Sigmoid colon (tissue), 7 donors: ENCODE measurements around the gene NRXN2. TPM values are rescaled to one million over a fixed set of nuclear protein-coding genes. Genes with fewer than 3 reads are reported as not detected.

Experiments used
- DNase-seq: peaks from one replicate; pipeline ENCODE4 v3.0.0-alpha.2; 2019
- H3K27ac ChIP-seq, 4 donors: fragments of 200-600 bp; sonication (generic); one replicate each; pipeline ENCODE4 v1.5.1; 2016 to 2019; ENCODE audit warnings: mild to moderate bottlenecking in 1 of 4
- H3K27me3 ChIP-seq, 3 donors: fragments of 200-600 bp; sonication (generic); one replicate each; pipeline ENCODE4 v1.5.1; 2019; ENCODE audit warnings: mild to moderate bottlenecking in 1 of 3
- H3K36me3 ChIP-seq, 4 donors: fragments of 200-600 bp; sonication (generic); one replicate each; pipeline ENCODE4 v1.5.1; 2016 to 2019
- H3K4me1 ChIP-seq, 4 donors: fragments of 200-600 bp; sonication (generic); one replicate each; pipeline ENCODE4 v1.5.1; 2017 to 2019
- H3K4me3 ChIP-seq, 4 donors: fragments of 200-600 bp; sonication (generic); one replicate each; pipeline ENCODE4 v1.5.1; 2017 to 2019; ENCODE audit warnings: mild to moderate bottlenecking in 2 of 4, moderate library complexity in 1 of 4
- H3K9me3 ChIP-seq, 4 donors: fragments of 200-600 bp in 3 of 4; sonication (generic) in 3 of 4; one replicate each; pipeline versions ENCODE4 v1.5.1 to v1.6.1; 2013 to 2019
- EP300 ChIP-seq, 4 donors: sonication (generic); formaldehyde crosslinking; IDR thresholded peaks; one replicate each; pipeline ENCODE4 v1.6.1; 2017; ENCODE audit warnings: antibody characterized with exemption in 4 of 4
- POLR2A ChIP-seq, 2 donors: fragments of 450-650 bp; IDR thresholded peaks; one replicate each; pipeline ENCODE4 v1.6.1; 2016; ENCODE audit warnings: antibody characterized with exemption in 2 of 2, mild to moderate bottlenecking in 2 of 2, moderate library complexity in 2 of 2
- POLR2AphosphoS5 ChIP-seq, 4 donors: sonication (generic); formaldehyde crosslinking; IDR thresholded peaks; one replicate each; pipeline ENCODE4 v1.6.1; 2017; ENCODE audit warnings: antibody characterized with exemption in 4 of 4
- WGBS, 2 donors: extraction: QIAGEN DNeasy Blood & Tissue Kit; methylation state at CpG; one replicate each; pipeline ENCODE4 v1.1.7; 2013; 5-methylcytosine and 5-hydroxymethylcytosine counted together
- intact Hi-C: fragments of 100-400 bp; cut with DNase I; formaldehyde crosslinking; loops from one replicate; pipeline ENCODE4 v1.15.1; 2023
- polyA plus RNA-seq, 3 donors: library from polyadenylated mRNA; stranded (reverse); fragments of 200-250 nt; gene quantifications; one replicate each; pipeline ENCODE4 v1.2.3, GENCODE V29; 2013
- total RNA-seq, 4 donors: library from RNA; depleted of rRNA; stranded (reverse); fragments of >200 nt; gene quantifications; one replicate each; pipeline ENCODE4 v1.1.0, GENCODE V29; 2016
- TF ChIP-seq, protein P1 (sequence below), 4 experiments: fragments of 450-650 bp in 3 of 4; fragments of 200-600 bp in 1 of 4; IDR thresholded peaks; one replicate each; pipeline ENCODE4 v1.5.1; 2016 to 2019; ENCODE audit warnings: antibody characterized with exemption in 4 of 4, mild to moderate bottlenecking in 3 of 4, moderate library complexity in 2 of 4
- donor health status: healthy with polysubstance abuse.
- donor health status: Bipolar disorder and iron deficiency.
- donor health status: healthy.

The NRXN2 gene
- total and polyA plus RNA-seq, 7 donors = 0.23 to 20.5 (median 6.8) TPM

DNA sequence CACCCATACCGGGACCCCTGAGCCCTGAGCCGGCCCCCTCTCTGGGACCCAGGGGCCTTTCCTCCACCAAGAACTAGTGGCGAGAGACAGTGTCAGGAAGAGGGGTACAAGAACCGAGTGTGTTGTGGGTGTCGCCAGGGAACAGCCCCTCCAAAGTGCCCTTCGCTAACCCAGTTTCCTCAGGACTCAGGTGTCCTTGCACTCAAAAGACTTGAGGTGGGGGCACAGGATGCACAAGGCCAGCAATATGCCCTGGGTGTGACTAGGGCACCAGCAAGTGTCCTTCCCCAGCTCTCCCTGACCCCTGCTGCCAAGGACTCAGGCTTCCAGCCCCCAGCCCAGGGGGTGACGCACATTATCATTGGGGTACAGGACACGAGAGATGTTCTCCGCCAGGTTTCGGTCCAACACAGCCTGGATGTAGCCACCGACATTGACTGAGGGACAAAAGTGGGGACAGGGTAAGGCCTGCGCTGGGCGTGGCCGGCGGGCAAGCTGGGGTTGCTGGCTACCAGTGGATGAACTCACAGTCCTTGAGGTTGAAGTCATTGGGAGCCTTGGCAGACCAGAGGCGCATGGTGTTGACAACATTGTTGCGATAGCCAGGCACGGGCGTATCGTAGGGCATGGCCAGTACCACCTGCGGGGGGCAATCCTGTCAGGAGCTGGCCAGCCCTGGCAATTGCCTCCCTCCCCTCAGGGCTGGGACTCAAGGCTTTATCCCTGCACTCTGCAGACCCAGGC lies 32.1 kb upstream of the NRXN2 start:
- peaks cover 0 to 43% (median 16%) of the 10 kb centered on the region in 4 donors for H3K36me3 ChIP-seq
- DNase-seq = peak; percentile 57
- H3K4me3 ChIP-seq = no peak overlapping the region
- no peaks in the 10 kb centered on the region for H3K27me3 ChIP-seq
- TF ChIP-seq, protein P1, sequence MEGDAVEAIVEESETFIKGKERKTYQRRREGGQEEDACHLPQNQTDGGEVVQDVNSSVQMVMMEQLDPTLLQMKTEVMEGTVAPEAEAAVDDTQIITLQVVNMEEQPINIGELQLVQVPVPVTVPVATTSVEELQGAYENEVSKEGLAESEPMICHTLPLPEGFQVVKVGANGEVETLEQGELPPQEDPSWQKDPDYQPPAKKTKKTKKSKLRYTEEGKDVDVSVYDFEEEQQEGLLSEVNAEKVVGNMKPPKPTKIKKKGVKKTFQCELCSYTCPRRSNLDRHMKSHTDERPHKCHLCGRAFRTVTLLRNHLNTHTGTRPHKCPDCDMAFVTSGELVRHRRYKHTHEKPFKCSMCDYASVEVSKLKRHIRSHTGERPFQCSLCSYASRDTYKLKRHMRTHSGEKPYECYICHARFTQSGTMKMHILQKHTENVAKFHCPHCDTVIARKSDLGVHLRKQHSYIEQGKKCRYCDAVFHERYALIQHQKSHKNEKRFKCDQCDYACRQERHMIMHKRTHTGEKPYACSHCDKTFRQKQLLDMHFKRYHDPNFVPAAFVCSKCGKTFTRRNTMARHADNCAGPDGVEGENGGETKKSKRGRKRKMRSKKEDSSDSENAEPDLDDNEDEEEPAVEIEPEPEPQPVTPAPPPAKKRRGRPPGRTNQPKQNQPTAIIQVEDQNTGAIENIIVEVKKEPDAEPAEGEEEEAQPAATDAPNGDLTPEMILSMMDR (IDR thresholded peaks at IDR 0.05) = no peak
- 93% methylated on average over 21 of the region's 21 CpGs for WGBS, 2 donors
- no peaks in the 10 kb centered on the region for H3K9me3 ChIP-seq
- intact Hi-C loops = no loop called here
- peaks cover 0 to 23% (median 19%) of the 10 kb centered on the region in 4 donors for H3K4me1 ChIP-seq
- no peak overlapping the region for H3K27ac ChIP-seq

DNA sequence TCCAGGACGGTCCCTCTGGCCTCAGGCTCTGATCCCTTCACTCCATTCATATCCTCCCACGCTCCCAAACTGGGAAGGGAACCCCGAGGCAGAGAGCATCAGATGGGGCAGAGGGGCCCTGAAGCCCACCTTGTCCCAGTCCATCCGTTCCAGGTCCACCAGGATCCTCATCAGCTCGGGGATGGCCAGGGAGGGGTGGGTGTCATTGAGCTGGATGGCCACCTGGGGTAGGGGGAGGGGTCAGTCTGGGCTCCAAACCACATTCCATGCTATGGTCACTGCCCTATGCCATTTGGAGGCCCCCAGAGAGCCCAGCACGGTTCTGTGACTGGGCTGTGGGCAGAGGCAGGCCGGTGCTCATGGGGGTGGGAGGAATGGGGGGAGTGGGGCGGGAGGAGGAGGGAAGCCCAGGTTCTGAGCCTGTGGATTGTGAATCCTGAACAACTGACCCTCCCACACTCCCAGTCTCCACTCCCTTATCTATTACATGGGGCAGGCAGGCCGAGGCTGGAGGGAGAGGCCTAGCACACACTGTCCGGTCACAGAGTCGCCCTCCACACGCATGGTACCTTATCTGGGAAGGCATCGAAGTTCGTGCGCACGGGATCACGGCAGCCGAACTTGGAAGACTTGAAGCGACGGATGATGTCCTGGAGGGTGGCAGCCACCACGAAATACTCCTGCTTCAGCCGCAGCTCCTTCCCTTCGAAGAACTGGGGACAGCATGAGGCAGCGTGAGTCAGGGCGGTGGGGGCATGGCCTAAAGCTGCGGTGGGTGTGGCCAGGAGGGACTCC lies 31.3 kb upstream of the NRXN2 start:
- 90 to 92% methylated on average over 26 of the region's 26 CpGs for WGBS, 2 donors
- no peak for TF ChIP-seq POLR2AphosphoS5 (IDR thresholded peaks at IDR 0.05)
- TF ChIP-seq EP300 (IDR thresholded peaks at IDR 0.05) = no peak
- no peak for TF ChIP-seq POLR2A (IDR thresholded peaks at IDR 0.05)
- TF ChIP-seq, protein P1 (IDR thresholded peaks at IDR 0.05) = no peak
- H3K27ac ChIP-seq = no peak overlapping the region
- peaks cover 0 to 15% (median 12%) of the 10 kb centered on the region in 4 donors for H3K4me1 ChIP-seq
- intact Hi-C loops = no loop called here
- peak; percentile 53 for DNase-seq
- H3K27me3 ChIP-seq = no peaks in the 10 kb centered on the region
- peaks cover 0 to 47% (median 16%) of the 10 kb centered on the region in 4 donors for H3K36me3 ChIP-seq
- no peaks in the 10 kb centered on the region for H3K9me3 ChIP-seq
- H3K4me3 ChIP-seq = no peak overlapping the region

DNA sequence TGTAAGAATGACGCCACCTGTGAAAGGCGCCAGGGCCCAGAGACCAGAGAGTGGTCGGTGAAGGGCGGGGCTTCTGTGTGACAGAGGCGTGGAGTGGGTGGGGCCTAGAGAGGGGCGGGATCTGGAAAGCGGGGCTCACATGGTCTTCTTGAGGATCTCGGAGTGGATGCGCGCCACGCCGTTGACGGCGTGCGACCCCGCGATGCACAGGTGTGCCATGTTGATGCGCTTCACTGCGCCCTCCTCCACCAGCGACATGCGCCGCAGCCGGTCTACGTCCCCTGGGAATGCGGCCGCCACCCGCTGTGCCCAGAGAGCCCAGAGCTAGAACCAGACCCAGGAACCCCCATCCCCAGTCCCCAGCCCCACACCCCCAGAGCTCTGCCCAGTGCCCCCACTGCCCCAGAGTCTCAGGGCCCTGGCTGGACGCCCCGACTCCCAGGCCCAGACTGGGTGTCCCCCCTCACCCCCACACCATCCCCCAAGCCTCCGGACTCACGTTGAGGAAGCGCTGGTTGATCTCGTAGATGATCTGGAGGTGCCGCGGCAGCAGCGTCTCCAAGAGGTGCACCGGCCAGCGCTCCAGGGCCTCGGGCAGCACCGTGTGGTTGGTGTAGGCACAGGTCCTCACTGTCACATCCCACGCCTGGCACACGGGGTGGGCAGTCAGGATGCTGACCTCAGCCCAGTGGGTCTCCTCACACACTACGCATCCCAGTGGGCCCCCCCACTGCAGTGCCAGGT lies 30.6 kb upstream of the NRXN2 start:
- TF ChIP-seq EP300 (IDR thresholded peaks at IDR 0.05) = no peak
- no peak for TF ChIP-seq POLR2A (IDR thresholded peaks at IDR 0.05)
- TF ChIP-seq, protein P1 (IDR thresholded peaks at IDR 0.05) = no peak
- TF ChIP-seq POLR2AphosphoS5 (IDR thresholded peaks at IDR 0.05) = no peak
- 95 to 96% methylated on average over 43 of the region's 43 CpGs for WGBS, 2 donors
- Histone ChIP-seq H3K4me3 (no peak overlapping the region), H3K27ac (no peak overlapping the region), H3K36me3 (peaks cover 0 to 47% (median 16%) of the 10 kb centered on the region in 4 donors), H3K9me3 (no peaks in the 10 kb centered on the region), H3K4me1 (peaks cover 0 to 7% (median 4%) of the 10 kb centered on the region in 4 donors), H3K27me3 (no peaks in the 10 kb centered on the region)
- DNase-seq = peak; percentile 63
- intact Hi-C loops = no loop called here

DNA sequence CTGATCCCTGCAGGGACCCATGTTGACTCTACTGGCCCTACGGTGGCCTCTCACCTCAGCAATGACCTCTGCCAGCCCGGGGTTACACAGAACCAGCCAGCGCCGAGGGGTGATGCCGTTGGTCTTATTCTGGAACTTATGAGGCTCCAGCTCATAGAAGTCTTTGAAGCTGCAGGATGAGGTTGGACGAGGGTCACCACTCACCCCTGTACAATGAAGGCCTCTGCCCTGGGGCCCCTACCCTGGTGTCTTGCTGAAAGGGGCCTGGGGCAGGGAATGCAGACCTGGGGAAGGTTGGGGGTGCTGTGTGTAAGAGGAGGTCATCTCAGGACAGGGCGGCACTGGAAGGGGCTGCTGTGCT lies 30.0 kb upstream of the NRXN2 start:
- 94 to 95% methylated on average over 7 of the region's 7 CpGs for whole genome bisulfite sequencing, 2 donors
- no peaks in the 10 kb centered on the region for H3K9me3 ChIP-seq
- H3K36me3 ChIP-seq = peaks cover 0 to 47% (median 16%) of the 10 kb centered on the region in 4 donors
- H3K27me3 ChIP-seq = no peaks in the 10 kb centered on the region
- peak; percentile 66 for DNase-seq
- intact Hi-C loops = no loop called here
- H3K4me3 ChIP-seq = no peak overlapping the region
- TF ChIP-seq POLR2AphosphoS5 (IDR thresholded peaks at IDR 0.05) = no peak
- TF ChIP-seq, protein P1 (IDR thresholded peaks at IDR 0.05) = no peak
- no peak for TF ChIP-seq EP300 (IDR thresholded peaks at IDR 0.05)
- no peak for TF ChIP-seq POLR2A (IDR thresholded peaks at IDR 0.05)
- H3K4me1 ChIP-seq = peaks cover 0 to 2% (median under 1%) of the 10 kb centered on the region in 4 donors
- no peak overlapping the region for H3K27ac ChIP-seq
